Activated naive CD4-positive, alpha-beta T cell treated with anti-CD3 and anti-CD28 coated beads, Interleukin-2, amount 10 ng/mL, durations not matched to agents 7 days and 5 days (primary cell): ENCODE measurements around the gene MRPL16.
A peak's percentile ranks its signal among the peaks of the same experiment; 100 is the strongest.

Experiments
- CTCF ChIA-PET: fragments of 350-600 bp; sonication (Branson Sonifier 250); formaldehyde crosslinking; loops from one replicate; lab custom pipeline; 2021; ENCODE audit warnings: antibody characterized with exemption; lab: Charles Lee
- DNase-seq: peaks from one replicate; pipeline ENCODE4 v3.0.0-alpha.2; 2020
- H3K27ac Mint-ChIP-seq: one replicate; pipeline ENCODE4 v1.8.0; 2021; ENCODE audit warnings: mild to moderate bottlenecking, moderate library complexity, mixed read lengths
- H3K27me3 Mint-ChIP-seq: one replicate; pipeline ENCODE4 v1.8.0; 2021; ENCODE audit warnings: mild to moderate bottlenecking, mixed read lengths
- H3K36me3 Mint-ChIP-seq: one replicate; pipeline ENCODE4 v1.8.0; 2021; ENCODE audit warnings: mixed read lengths
- H3K4me1 Mint-ChIP-seq: one replicate; pipeline ENCODE4 v1.8.0; 2021; ENCODE audit warnings: mixed read lengths
- H3K4me3 Mint-ChIP-seq: one replicate; pipeline ENCODE4 v1.8.0; 2021; ENCODE audit warnings: mild to moderate bottlenecking, moderate library complexity, mixed read lengths
- H3K9me3 Mint-ChIP-seq: one replicate; pipeline ENCODE4 v1.8.0; 2021; ENCODE audit warnings: mixed read lengths

Gene MRPL16

DNA sequence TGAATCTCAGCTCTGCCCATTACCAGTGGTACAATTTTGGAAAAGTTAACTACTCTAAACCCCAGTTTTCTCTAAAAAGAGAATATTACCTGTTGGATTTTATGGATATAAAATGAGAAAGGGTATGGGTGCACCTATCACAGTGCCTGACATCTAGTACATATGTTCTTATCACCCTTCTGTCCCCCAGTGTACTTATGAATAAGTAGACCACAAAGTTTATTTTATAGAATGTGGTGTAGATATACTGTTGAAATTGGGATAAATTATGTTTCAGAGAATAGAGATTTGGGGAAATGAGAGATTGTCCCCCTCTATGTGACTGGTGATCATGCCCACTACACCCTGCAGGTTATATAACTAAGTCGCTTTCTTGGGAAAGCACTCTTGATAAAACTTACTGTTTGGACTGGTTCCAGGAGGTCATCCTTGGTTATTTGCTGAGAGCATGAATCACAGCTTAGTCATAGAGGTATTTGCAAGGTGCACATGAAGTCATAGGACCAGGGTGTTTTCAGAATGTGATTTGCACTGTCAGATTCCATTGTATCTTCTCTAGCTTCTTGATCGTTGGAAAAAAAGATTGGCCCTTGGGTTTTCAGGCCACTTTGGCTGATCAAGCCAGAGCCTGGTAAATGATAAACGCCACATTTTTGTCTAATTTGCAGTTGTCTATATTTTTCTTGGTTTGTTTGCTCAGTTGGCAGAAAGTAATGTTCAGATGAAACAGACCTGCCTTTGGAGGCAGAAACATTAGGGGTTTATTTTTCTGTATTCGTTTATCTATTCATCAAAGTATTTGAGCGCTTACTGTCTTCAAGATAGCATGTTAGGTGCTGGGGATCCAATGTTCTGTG, 34.1 kb downstream of the MRPL16 start:
- CTCF ChIA-PET: no interaction called here
- no peak for DNase-seq
- peaks cover 2% of the 10 kb centered on the region for H3K9me3 Mint-ChIP-seq
- H3K4me1 Mint-ChIP-seq: peaks cover 59% of the 10 kb centered on the region
- no peak overlapping the region for H3K4me3 Mint-ChIP-seq
- no peaks in the 10 kb centered on the region for H3K27me3 Mint-ChIP-seq
- no peak overlapping the region for H3K27ac Mint-ChIP-seq
- peaks cover 54% of the 10 kb centered on the region for H3K36me3 Mint-ChIP-seq

DNA sequence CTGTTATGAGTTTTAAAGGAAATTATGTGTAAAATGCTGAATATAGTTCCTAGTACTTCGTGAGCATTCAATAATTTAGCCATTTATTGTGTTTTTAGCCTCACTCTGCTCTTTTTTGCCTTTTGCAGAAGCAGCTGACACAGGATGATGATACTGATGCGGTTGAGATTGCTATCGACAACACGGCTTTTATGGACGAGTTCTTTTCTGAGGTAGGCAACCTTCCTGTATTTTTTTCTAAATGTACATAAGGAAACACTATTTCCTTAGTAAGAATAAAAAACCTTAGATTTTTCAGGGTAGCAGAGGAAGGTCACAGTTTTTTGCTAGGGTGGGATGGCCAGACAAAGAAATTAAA, 37.5 kb downstream of the MRPL16 start:
- CTCF ChIA-PET: interaction anchor here (1.0 kb wide), 1 partner anchor 20 kb away, joined by 3 read pairs; no protein-coding TSS in a partner anchor
- peak overlapping the region; percentile 92 for H3K27ac Mint-ChIP-seq
- no peaks in the 10 kb centered on the region for H3K9me3 Mint-ChIP-seq
- peak overlapping the region; percentile 57 for H3K4me3 Mint-ChIP-seq
- H3K27me3 Mint-ChIP-seq: no peaks in the 10 kb centered on the region
- H3K36me3 Mint-ChIP-seq: peaks cover 40% of the 10 kb centered on the region
- peak; percentile 43 for DNase-seq
- peaks cover 56% of the 10 kb centered on the region for H3K4me1 Mint-ChIP-seq

DNA sequence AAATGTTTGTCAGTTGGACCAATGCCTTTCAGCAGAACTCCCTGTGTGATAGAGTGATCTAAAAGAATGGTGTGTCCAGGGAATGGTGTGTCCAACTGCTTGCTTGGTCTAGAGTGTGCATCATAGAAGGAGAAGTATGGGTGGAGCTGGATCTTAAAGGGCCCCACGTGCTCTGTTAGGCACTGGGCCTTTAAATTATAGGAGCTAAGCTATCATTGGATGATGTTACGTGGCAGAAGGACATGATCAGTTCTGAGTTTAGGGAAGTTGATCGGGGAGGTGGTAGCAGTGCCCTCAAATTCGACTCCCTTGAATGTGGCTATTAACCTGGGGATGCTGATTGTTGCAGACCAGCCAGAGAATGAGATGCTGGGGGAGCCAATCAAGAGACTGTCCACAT, 39.0 kb downstream of the MRPL16 start:
- Mint-ChIP-seq H3K9me3 (no peaks in the 10 kb centered on the region), H3K4me1 (peaks cover 52% of the 10 kb centered on the region), H3K4me3 (peak overlapping the region; percentile 44), H3K27me3 (no peaks in the 10 kb centered on the region), H3K36me3 (peaks cover 31% of the 10 kb centered on the region), H3K27ac (peak overlapping the region; percentile 92)
- no peak for DNase-seq
- CTCF ChIA-PET: interaction anchor here (0.8 to 1.0 kb wide), 3 partner anchors 12 to 39 kb away, joined by 3 to 4 read pairs (median 4); partner anchors contain the start of genes MRPL16 and STX3

DNA sequence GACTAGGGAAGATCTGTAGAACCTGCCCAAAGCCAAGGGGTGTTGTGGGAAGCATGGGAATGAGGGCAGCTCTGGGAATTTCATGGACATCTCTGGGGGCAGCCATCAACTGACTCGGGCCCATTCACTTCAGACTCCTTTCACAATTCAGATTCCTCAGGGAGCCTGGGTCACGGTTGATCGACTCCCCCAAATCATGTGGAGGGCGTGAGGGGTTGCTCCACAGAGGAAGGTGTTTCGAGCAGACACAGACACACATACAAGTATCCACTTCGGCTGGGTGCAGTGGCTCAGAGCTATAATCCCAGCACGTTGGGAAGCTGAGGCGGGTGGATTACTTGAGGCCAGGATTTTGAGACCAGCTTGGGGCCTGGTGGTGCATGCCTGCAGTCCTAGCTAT, 39.7 kb downstream of the MRPL16 start:
- Mint-ChIP-seq H3K27me3 (no peaks in the 10 kb centered on the region), H3K4me1 (peaks cover 46% of the 10 kb centered on the region), H3K4me3 (no peak overlapping the region), H3K36me3 (peaks cover 27% of the 10 kb centered on the region), H3K27ac (peak overlapping the region; percentile 60), H3K9me3 (no peaks in the 10 kb centered on the region)
- no peak for DNase-seq
- CTCF ChIA-PET: interaction anchor here (0.8 to 1.9 kb wide), 4 partner anchors 16 to 39 kb away, joined by 3 to 5 read pairs (median 4); partner anchors contain the start of genes MRPL16 and STX3

DNA sequence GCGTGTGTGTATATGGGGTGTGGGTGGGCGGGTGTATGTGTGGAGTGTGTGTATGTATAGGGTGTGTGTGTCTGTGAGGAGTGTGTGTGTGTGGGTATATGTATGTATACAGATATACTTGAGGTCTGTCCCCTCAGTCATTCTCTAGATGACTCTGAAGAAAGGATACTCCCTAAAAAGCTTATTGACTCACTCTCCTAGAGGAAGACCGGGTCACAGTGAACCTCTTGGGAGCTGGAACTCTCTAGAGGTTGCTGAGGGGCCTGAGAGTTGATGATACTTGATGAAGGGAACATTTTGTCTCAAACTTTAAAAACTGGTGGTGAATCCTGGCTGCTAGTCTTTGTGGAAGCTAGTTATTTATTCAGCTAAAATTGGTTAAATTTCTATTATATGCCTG, 40.3 kb downstream of the MRPL16 start:
- no peak overlapping the region for H3K4me3 Mint-ChIP-seq
- CTCF ChIA-PET: interaction anchor here (1.0 to 1.9 kb wide), 2 partner anchors 16 to 31 kb away, joined by 4 to 5 read pairs; no protein-coding TSS in a partner anchor
- peaks cover 22% of the 10 kb centered on the region for H3K36me3 Mint-ChIP-seq
- H3K9me3 Mint-ChIP-seq: no peaks in the 10 kb centered on the region
- H3K27ac Mint-ChIP-seq: peak overlapping the region; percentile 60
- DNase-seq: no peak
- H3K27me3 Mint-ChIP-seq: peaks cover 2% of the 10 kb centered on the region
- peaks cover 41% of the 10 kb centered on the region for H3K4me1 Mint-ChIP-seq

DNA sequence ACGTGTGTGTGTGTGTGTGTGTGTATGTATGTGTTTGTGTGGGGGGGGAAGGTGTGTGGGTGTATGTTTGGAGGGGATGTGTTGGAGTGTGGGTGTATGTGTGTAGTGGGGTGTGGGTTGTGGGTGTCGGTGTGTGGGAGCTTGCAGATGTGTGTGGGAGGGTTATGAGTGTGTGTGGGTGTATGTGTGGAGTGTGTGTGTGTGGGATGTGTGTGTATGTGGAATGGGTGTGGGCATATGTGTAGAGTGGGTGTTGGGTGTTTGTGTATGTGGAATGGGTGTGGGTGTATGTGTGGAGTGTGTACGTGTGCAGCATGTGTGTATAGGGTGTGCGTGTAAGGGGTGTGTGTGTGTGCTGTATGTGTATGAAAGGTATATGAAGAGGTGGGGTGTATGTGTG, 40.8 kb downstream of the MRPL16 start:
- H3K27ac Mint-ChIP-seq: no peak overlapping the region
- no peaks in the 10 kb centered on the region for H3K9me3 Mint-ChIP-seq
- H3K36me3 Mint-ChIP-seq: peaks cover 19% of the 10 kb centered on the region
- no peak overlapping the region for H3K4me3 Mint-ChIP-seq
- no peak for DNase-seq
- peaks cover 4% of the 10 kb centered on the region for H3K27me3 Mint-ChIP-seq
- H3K4me1 Mint-ChIP-seq: peaks cover 38% of the 10 kb centered on the region
- CTCF ChIA-PET: interaction anchor here (1.0 to 1.9 kb wide), 2 partner anchors 16 to 32 kb away, joined by 4 to 5 read pairs; no protein-coding TSS in a partner anchor

DNA sequence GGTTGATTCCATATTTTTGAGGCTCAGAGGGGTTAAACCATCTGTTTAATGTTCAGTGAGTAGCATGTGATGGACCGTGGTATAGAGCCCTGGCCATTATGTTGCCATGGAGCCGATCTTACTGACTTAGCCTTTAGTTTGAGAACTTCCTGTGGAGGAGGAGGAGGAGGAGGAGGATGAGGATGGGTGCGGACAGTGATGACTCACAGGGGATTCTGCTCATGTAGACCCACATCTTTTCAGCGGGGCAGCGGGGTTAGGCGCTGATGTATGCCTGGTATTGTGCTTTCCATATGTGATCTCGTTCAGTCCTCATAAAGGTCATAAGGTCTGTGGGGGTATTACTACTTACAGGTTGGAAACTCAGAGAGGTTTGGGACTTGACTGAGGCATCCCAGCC, 41.5 kb downstream of the MRPL16 start:
- H3K27me3 Mint-ChIP-seq: peaks cover 4% of the 10 kb centered on the region
- H3K4me1 Mint-ChIP-seq: peaks cover 40% of the 10 kb centered on the region
- no peaks in the 10 kb centered on the region for H3K9me3 Mint-ChIP-seq
- no peak overlapping the region for H3K4me3 Mint-ChIP-seq
- no peak for DNase-seq
- CTCF ChIA-PET: interaction anchor here (1.9 to 3.2 kb wide), 2 partner anchors 14 to 33 kb away, joined by 5 to 24 read pairs; partner anchors contain the start of gene STX3
- peaks cover 17% of the 10 kb centered on the region for H3K36me3 Mint-ChIP-seq
- H3K27ac Mint-ChIP-seq: no peak overlapping the region

DNA sequence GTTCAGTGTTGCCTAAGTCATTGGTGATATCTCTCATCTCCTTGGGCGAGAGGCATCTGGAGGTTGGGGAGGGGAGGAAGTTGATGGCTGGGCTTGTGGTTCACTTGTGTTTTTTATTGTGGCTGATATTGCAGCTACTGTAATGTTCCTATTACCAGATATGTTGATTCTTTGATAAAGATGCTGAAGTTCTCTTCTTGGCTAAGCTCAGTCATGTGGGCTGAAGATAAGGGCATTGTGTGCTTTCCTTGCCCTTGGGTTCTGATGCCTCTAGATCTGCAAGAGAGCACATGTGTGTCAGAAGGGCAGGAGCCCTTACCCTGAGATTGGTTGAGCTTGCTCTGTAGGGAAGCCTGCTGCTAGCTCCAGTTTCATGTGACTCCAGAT, 43.4 kb downstream of the MRPL16 start:
- Mint-ChIP-seq H3K36me3 (peaks cover 16% of the 10 kb centered on the region), H3K27ac (no peak overlapping the region), H3K9me3 (no peaks in the 10 kb centered on the region), H3K4me3 (no peak overlapping the region), H3K27me3 (peaks cover 4% of the 10 kb centered on the region), H3K4me1 (peaks cover 24% of the 10 kb centered on the region)
- CTCF ChIA-PET: interaction anchor here (0.6 to 3.2 kb wide), 4 partner anchors 12 to 87 kb away, joined by 3 to 24 read pairs (median 10); partner anchors contain the start of gene STX3
- DNase-seq: peak; percentile 65

DNA sequence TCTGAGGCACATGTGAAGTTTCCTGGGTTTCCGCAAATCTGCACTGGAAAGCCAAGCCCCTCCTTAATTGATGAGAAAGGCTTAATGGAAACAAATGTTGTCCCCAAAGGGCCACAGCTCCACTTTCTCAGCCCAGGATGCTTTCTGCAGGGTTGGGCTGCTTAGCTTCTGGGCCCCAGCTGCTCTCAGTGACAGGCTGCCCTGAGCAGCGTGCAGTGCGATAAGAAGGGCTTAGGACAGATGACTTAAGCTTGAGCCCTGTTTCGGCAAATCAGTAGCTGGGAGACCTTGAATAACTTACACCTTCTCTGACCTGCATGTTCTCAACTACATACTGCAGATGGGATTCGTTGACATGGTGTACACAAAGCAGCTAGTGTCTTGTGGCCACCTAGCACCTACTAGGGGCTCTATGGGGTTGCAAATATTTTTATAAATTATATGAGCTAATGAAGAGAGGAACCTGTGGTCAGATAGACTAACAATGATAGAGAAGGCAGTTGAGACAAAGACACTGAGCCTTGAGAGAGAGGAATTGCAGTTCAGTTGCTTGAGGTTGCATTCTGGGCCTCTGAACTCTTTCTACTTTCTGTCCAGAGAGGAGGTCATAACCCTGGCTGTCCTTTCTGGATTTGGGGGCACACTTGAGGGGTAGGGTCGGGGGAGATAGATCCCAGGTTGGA, 43.9 kb downstream of the MRPL16 start:
- CTCF ChIA-PET: interaction anchor here (0.9 to 3.2 kb wide), 3 partner anchors 11 to 35 kb away, joined by 3 to 24 read pairs (median 16); partner anchors contain the start of gene STX3
- Mint-ChIP-seq H3K9me3 (no peaks in the 10 kb centered on the region), H3K27me3 (peaks cover 4% of the 10 kb centered on the region), H3K27ac (no peak overlapping the region), H3K4me3 (no peak overlapping the region), H3K4me1 (peaks cover 18% of the 10 kb centered on the region), H3K36me3 (peaks cover 20% of the 10 kb centered on the region)
- DNase-seq: no peak

DNA sequence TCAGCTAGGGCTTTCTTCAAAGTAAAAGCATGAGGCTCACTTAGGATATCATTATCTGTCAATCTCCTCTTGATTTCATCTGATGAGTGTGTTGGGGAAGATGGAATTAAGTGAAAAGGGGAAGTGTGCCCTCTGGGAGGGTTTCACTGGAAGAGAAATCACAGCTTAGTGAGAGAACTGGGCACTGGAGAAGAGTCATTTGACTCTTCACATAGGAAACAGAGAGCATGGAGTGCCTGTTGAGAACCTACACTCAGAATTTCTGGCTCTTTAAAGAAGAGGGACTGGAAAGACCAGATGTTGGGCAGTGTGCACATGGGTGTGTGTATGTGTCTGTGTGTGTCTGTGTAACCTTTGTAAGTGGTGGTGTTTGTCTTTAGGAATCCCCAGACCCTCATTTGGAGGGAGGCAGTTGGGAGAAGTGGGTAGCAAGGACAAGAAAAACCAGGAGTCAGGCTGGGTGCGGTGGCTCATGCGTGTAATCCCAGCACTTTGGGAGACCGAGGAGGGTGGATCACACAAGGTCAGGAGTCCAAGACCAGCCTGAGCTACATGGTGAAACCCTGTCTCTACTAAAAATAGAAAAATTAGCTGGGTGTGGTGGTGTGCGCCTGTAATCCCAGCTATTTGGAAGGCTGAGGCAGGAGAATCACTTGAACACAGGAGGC, 45.4 kb downstream of the MRPL16 start:
- H3K27ac Mint-ChIP-seq: peak overlapping the region; percentile 11
- no peak overlapping the region for H3K4me3 Mint-ChIP-seq
- H3K27me3 Mint-ChIP-seq: peaks cover 4% of the 10 kb centered on the region

DNA sequence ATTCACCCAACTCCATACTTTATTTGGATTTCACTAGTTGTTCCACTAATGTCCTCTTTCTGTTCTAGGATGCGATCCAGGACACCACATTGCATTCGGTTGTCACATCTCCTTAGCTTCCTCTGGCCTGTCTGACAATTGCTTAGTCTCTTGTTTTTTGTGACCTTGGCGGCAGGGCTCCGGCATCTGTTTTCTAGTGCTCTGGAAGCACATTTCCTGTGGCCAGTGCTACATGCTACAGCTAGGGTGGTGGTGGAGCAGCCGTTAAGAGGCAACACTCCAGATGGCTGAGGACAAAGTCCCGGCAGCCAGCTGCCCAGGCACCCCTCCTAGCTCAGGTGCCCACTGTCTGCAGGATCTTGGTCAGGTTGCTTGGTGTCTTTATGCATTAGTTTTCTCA, 48.6 kb downstream of the MRPL16 start:
- peaks cover 17% of the 10 kb centered on the region for H3K4me1 Mint-ChIP-seq
- peaks cover 23% of the 10 kb centered on the region for H3K36me3 Mint-ChIP-seq

More for the DNA sequence above, 45.4 kb downstream of the MRPL16 start:
- DNase-seq: no peak
- peaks cover 6% of the 10 kb centered on the region for H3K4me1 Mint-ChIP-seq
- peaks cover 16% of the 10 kb centered on the region for H3K36me3 Mint-ChIP-seq
- CTCF ChIA-PET: interaction anchor here (1.2 to 2.9 kb wide), 2 partner anchors 10 to 36 kb away, joined by 3 to 16 read pairs; partner anchors contain the start of gene STX3
- H3K9me3 Mint-ChIP-seq: no peaks in the 10 kb centered on the region

DNA sequence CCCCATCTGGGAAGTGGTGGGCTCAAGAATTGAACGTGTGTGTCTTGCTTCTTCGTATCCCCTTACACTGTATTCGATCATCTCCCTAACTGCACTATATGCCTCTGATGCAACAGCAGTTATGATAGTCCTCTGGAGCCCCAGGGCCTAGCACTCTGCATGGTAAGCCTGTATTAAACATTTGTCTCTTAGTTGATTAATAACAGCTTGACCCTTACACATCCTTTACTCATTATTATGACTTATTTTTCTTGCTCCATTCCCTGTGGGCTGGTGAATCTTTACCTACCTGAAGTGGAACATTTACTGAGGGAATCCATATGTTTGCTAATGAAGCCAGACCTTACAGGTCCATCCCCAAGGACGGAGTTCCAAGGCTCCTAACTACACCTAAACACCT, 49.8 kb downstream of the MRPL16 start:
- CTCF ChIA-PET: no interaction called here

More for the DNA sequence above, 48.6 kb downstream of the MRPL16 start:
- CTCF ChIA-PET: no interaction called here
- H3K9me3 Mint-ChIP-seq: no peaks in the 10 kb centered on the region
- DNase-seq: no peak
- H3K27me3 Mint-ChIP-seq: peaks cover 11% of the 10 kb centered on the region
- no peak overlapping the region for H3K4me3 Mint-ChIP-seq
- H3K27ac Mint-ChIP-seq: no peak overlapping the region

DNA sequence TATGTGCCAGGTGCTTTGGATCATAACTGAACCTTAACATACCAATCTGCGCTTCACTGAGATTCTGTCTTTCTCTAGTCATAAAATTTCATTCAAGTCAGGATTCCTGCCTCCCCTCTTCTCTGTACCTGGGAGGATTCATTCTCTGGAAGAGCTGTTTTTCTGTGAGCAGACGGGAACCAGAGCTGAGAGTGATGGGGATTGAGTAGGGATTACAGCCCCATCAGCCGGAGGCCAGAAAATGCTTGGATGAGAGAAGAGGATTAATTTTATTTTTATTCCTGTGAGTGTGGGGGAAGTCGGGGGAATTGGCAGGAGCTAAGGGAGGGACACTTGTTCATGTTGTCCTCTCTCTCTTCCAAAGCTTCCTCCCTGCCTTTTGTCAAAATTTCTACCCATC, 50.7 kb downstream of the MRPL16 start:
- H3K27ac Mint-ChIP-seq: no peak overlapping the region
- DNase-seq: no peak
- peaks cover 26% of the 10 kb centered on the region for H3K36me3 Mint-ChIP-seq
- H3K4me3 Mint-ChIP-seq: no peak overlapping the region
- H3K9me3 Mint-ChIP-seq: no peaks in the 10 kb centered on the region
- H3K4me1 Mint-ChIP-seq: peaks cover 30% of the 10 kb centered on the region
- H3K27me3 Mint-ChIP-seq: peaks cover 16% of the 10 kb centered on the region
- CTCF ChIA-PET: no interaction called here

More for the DNA sequence above, 49.8 kb downstream of the MRPL16 start:
- Mint-ChIP-seq H3K27ac (no peak overlapping the region), H3K4me3 (no peak overlapping the region), H3K36me3 (peaks cover 28% of the 10 kb centered on the region), H3K4me1 (peaks cover 29% of the 10 kb centered on the region), H3K27me3 (peaks cover 18% of the 10 kb centered on the region), H3K9me3 (no peaks in the 10 kb centered on the region)
- DNase-seq: no peak
